Measurements from ENCODE around the gene KLHL41.

DNA sequence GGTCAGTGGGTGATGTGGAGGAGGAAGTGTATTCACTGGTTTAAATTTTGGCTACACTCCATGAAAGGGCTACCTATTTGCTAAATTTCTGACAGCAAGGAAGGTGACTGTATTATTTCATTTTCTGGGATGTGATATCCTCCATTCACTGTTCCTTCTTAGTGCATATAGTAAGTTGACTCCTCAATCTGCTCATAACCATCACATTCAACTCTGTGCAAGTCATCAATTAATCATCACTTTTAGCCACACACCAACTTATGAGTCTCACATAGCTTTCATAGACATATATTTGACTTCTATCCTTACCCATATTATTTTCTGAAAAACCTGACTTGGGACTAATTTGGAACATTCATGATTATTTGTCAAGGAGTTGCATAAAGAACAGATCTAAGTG lies 16.9 kb downstream of the KLHL41 start:
- no peak for TF ChIP-seq POLR2A (IDR thresholded peaks at IDR 0.05)
- no peak for TF ChIP-seq CTCF (IDR thresholded peaks at IDR 0.05)

All from body of pancreas (tissue), 4 donors.